Right atrium auricular region (tissue), 2 donors: ENCODE data around the gene CAPN3. TPM values are rescaled to one million over a fixed set of nuclear protein-coding genes. Genes with fewer than 3 reads are reported as not detected.

Experiments used
- DNase-seq: peaks from one replicate; pipeline ENCODE4 v3.0.0-alpha.2; 2019; ENCODE audit warnings: low spot score
- H3K27ac ChIP-seq, 2 donors: fragments of 200-600 bp; sonication (generic); 1 replicate in 1 of 2; 2 replicates in 1 of 2; pipeline ENCODE4 v1.5.1; 2016 to 2019
- H3K27me3 ChIP-seq, 2 donors: fragments of 200-600 bp; sonication (generic); one replicate each; pipeline versions ENCODE4 v1.5.1 to v1.6.0; 2017 to 2019
- H3K36me3 ChIP-seq: fragments of 200-600 bp; sonication (generic); one replicate; pipeline ENCODE4 v1.5.1; 2016
- H3K4me1 ChIP-seq, 2 donors: fragments of 200-600 bp; sonication (generic); one replicate each; pipeline versions ENCODE4 v1.5.1 to v1.6.0; 2017 to 2019
- H3K4me3 ChIP-seq, 2 donors: fragments of 200-600 bp; sonication (generic); 1 replicate in 1 of 2; 2 replicates in 1 of 2; pipeline ENCODE4 v1.5.1; 2017 to 2019; ENCODE audit warnings: mild to moderate bottlenecking in 1 of 2, moderate library complexity in 1 of 2
- H3K9me3 ChIP-seq, 2 donors: fragments of 200-600 bp; sonication (generic); one replicate each; pipeline ENCODE4 v1.5.1; 2019
- total RNA-seq, 2 donors: library from RNA; depleted of rRNA; stranded (reverse); fragments of >200 nt; gene quantifications; one replicate each; pipeline ENCODE4 v1.1.0, GENCODE V29; 2016
- TF ChIP-seq, protein P1 (sequence below), 2 donors: fragments of 200-600 bp; sonication (generic); IDR thresholded peaks; one replicate each; pipeline ENCODE4 v1.5.1; 2019; ENCODE audit warnings: antibody characterized with exemption in 2 of 2

The CAPN3 gene
- total RNA-seq, 2 donors from 2014 or later: 5.3 to 8.6 TPM

DNA sequence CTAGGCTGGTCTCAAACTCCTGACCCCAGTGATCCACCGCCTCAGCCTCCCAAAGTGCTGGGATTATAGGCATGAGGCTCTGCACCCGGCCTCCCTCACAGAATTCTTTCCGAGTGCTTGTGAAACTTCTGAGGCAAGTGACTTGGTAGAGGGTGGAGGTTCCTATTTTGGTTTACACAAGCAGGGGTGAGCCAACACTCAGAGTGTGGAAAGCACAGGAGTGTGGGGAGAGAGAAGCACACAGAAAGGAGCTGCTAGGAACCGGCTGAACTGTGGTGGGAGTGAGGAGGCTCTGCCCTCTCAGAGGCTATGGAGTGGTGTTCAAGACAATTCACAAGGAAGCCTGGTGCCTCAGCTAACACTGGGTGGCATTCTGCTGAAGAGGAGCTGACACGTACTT lies 7.7 kb downstream of the CAPN3 start:
- Histone ChIP-seq H3K4me1 (no peaks in the 10 kb centered on the region), H3K27me3 (no peaks in the 10 kb centered on the region), H3K36me3 (no peaks in the 10 kb centered on the region), H3K9me3 (peaks cover 0 to 4% of the 10 kb centered on the region in 2 donors), H3K27ac (peak overlapping the region in 1 of 2 donors; percentile 10), H3K4me3 (no peak overlapping the region)
- TF ChIP-seq, protein P1, sequence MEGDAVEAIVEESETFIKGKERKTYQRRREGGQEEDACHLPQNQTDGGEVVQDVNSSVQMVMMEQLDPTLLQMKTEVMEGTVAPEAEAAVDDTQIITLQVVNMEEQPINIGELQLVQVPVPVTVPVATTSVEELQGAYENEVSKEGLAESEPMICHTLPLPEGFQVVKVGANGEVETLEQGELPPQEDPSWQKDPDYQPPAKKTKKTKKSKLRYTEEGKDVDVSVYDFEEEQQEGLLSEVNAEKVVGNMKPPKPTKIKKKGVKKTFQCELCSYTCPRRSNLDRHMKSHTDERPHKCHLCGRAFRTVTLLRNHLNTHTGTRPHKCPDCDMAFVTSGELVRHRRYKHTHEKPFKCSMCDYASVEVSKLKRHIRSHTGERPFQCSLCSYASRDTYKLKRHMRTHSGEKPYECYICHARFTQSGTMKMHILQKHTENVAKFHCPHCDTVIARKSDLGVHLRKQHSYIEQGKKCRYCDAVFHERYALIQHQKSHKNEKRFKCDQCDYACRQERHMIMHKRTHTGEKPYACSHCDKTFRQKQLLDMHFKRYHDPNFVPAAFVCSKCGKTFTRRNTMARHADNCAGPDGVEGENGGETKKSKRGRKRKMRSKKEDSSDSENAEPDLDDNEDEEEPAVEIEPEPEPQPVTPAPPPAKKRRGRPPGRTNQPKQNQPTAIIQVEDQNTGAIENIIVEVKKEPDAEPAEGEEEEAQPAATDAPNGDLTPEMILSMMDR (IDR thresholded peaks at IDR 0.05): no peak
- peak; percentile 61 for DNase-seq

DNA sequence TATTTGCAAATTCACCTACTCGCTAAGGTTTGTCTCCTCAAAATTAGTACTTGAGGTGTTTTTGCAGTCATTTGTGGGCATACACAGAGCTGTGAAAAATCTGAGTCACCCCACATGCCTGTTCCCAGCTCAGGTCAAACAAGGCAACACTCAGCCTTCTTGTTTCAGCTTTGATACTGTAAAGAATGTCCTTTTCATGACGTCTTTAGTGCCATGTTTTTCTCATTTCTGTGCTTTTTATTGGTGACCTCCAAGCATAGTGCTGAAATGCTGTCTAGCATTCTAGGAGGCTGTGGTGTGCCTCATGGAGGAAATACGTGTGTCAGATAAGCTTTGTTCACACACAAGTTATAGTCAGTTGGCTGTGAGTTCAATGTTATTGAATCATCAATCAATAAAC lies 8.8 kb downstream of the CAPN3 start:
- DNase-seq: no peak
- Histone ChIP-seq H3K4me3 (no peak overlapping the region), H3K36me3 (no peaks in the 10 kb centered on the region), H3K4me1 (peaks cover 0 to 2% of the 10 kb centered on the region in 2 donors), H3K27ac (no peak overlapping the region), H3K9me3 (peaks cover 0 to 4% of the 10 kb centered on the region in 2 donors), H3K27me3 (no peaks in the 10 kb centered on the region)
- TF ChIP-seq, protein P1 (IDR thresholded peaks at IDR 0.05): no peak

DNA sequence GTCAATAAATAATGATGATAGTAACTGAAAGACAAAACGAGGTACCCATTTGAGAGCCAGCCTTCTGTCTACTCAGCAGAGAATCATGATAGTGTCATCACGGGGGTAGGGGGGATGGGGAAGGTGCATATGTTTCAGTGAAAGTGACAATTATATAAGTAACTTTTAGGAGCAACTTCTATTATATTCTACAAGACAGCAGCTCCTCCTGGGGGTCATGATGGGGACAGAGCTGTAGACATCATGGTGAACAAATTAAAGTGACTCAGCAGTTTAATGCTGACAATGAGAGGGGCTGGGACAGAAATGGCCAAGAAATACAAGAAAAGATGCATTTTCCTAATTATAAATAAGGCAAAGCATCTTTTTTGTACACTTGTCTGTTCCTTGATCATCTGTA lies 11.8 kb downstream of the CAPN3 start:
- TF ChIP-seq, protein P1 (IDR thresholded peaks at IDR 0.05): no peak
- H3K4me3 ChIP-seq: no peak overlapping the region
- no peak overlapping the region for H3K27ac ChIP-seq
- peaks cover 0 to 4% of the 10 kb centered on the region in 2 donors for H3K9me3 ChIP-seq
- no peaks in the 10 kb centered on the region for H3K36me3 ChIP-seq
- no peaks in the 10 kb centered on the region for H3K27me3 ChIP-seq
- no peak for DNase-seq
- H3K4me1 ChIP-seq: peaks cover 0 to 14% of the 10 kb centered on the region in 2 donors

DNA sequence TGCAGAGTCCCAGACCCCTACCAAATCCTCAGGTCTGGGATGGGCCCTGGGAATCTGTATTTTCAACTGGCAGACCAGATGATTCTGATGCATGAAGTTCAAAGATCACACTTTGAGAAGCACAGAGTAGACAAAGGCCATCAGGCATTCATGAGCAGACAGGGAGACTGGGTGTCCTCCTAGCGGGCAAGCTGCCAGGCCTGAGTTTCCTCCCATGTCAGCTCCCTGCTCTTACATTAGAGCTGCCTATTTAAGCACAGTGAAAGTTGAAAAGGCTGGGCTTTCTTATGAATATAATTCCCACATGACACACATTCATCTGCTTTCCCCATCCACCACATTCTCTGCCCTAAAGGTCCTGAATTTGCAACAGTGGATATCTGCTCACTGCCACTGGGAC lies 14.0 kb downstream of the CAPN3 start:
- Histone ChIP-seq H3K36me3 (no peaks in the 10 kb centered on the region), H3K4me1 (peaks cover 0 to 14% of the 10 kb centered on the region in 2 donors), H3K27me3 (no peaks in the 10 kb centered on the region), H3K9me3 (peaks cover 0 to 4% of the 10 kb centered on the region in 2 donors), H3K27ac (no peak overlapping the region), H3K4me3 (no peak overlapping the region)
- no peak for DNase-seq
- TF ChIP-seq, protein P1 (IDR thresholded peaks at IDR 0.05): no peak

DNA sequence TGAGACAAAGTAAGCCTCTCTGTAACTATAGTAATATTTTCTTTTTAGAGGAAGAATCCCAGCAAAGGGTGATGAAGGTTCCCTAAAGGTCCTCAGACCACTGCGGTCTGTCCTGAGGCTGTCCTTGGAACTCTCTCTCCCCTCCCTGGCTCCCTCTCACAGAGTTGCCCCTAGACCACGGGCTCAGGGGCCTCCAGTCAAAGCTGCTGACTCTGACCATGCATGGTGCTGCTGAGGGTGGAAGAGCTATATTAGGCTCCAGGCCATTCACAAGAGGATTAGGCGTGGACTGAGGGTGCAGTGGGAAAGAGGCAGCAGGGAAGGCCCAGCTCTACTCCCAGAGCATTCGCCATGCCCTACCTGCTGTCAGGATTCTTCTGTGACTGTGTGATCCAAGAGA lies 14.6 kb downstream of the CAPN3 start:
- no peak overlapping the region for H3K4me3 ChIP-seq

More for the DNA sequence above, 14.6 kb downstream of the CAPN3 start:
- peaks cover 0 to 4% of the 10 kb centered on the region in 2 donors for H3K9me3 ChIP-seq
- no peaks in the 10 kb centered on the region for H3K27me3 ChIP-seq
- H3K36me3 ChIP-seq: no peaks in the 10 kb centered on the region
- TF ChIP-seq, protein P1 (IDR thresholded peaks at IDR 0.05): no peak
- no peak for DNase-seq
- peaks cover 0 to 14% of the 10 kb centered on the region in 2 donors for H3K4me1 ChIP-seq
- no peak overlapping the region for H3K27ac ChIP-seq
